ENCODE data around the gene IMP3.

DNA sequence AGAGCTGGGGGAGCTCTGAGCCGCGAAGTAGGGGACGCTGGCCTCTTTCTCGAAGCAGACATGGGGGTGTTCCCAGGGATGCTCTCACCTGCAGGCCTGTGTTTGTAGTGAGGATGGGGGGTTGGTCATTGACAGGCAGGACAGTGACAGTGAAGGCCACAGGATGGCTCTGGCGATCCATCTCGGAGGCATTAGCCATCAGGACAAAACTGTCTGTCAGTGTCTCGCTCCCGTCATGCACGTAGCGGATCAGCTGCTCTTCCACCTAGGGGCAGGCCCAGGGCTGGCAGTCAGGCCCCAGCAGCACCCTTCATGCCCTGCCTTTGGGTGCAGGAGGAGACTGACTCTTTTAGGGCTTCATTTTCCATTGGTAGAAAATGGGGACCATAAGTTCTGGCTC, 44.6 kb upstream of the IMP3 start:
- TF ChIP-seq, protein P1, sequence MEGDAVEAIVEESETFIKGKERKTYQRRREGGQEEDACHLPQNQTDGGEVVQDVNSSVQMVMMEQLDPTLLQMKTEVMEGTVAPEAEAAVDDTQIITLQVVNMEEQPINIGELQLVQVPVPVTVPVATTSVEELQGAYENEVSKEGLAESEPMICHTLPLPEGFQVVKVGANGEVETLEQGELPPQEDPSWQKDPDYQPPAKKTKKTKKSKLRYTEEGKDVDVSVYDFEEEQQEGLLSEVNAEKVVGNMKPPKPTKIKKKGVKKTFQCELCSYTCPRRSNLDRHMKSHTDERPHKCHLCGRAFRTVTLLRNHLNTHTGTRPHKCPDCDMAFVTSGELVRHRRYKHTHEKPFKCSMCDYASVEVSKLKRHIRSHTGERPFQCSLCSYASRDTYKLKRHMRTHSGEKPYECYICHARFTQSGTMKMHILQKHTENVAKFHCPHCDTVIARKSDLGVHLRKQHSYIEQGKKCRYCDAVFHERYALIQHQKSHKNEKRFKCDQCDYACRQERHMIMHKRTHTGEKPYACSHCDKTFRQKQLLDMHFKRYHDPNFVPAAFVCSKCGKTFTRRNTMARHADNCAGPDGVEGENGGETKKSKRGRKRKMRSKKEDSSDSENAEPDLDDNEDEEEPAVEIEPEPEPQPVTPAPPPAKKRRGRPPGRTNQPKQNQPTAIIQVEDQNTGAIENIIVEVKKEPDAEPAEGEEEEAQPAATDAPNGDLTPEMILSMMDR (conservative IDR thresholded peaks at IDR 0.05; ENCODE audit: low read depth, low read length): no peak
- TF ChIP-seq EZH2 (IDR thresholded peaks at IDR 0.05; ENCODE audit: borderline replicate concordance, low read depth, low read length, poor library complexity, severe bottlenecking): no peak
